ENCODE data around the gene PRPF40A.

DNA sequence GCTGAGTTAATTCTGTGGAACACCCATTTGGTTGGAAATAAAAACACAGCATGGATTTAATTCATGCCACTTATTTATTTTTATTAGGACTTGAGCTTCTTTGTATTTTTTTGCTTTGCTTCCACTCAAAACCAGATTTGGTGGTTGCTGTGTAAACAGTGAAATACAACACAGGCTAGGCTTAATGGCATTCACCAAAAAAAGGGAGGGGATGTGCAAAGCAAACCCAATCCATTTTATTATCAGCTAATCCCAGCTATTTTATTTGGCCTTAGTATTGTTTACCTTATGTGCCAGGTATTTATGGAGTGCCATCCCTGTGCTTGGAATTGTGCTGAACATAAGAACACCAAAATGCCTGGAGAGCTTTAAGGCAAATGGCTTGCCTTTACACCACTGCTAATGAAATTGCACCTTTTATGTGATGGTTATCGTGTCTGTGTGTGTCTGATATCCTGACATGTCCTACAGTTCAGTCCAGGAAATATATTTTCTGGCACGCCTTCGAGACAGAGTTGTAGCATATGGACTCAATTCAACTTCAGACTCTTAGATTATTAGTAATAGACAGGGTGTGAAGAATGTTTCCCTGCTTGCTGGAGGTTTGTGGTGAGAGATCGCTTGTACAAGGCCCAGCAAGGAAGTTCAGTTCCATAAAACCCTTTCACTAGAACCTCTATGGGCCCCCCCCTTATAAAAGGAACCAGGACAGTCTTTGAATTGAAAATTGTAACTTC, 99.6 kb downstream of the PRPF40A start:
- no peak for TF ChIP-seq ZNF586 (CRISPR knock-in tag; conservative IDR thresholded peaks at IDR 0.05)
- TF ChIP-seq CREM (IDR thresholded peaks at IDR 0.05; ENCODE audit: low read depth), result no peak
- no peak for TF ChIP-seq NFXL1 (CRISPR knock-in tag; IDR thresholded peaks at IDR 0.05)
- TF ChIP-seq TCF7 (IDR thresholded peaks at IDR 0.05; ENCODE audit: borderline replicate concordance), result no peak
- TF ChIP-seq, protein P1, sequence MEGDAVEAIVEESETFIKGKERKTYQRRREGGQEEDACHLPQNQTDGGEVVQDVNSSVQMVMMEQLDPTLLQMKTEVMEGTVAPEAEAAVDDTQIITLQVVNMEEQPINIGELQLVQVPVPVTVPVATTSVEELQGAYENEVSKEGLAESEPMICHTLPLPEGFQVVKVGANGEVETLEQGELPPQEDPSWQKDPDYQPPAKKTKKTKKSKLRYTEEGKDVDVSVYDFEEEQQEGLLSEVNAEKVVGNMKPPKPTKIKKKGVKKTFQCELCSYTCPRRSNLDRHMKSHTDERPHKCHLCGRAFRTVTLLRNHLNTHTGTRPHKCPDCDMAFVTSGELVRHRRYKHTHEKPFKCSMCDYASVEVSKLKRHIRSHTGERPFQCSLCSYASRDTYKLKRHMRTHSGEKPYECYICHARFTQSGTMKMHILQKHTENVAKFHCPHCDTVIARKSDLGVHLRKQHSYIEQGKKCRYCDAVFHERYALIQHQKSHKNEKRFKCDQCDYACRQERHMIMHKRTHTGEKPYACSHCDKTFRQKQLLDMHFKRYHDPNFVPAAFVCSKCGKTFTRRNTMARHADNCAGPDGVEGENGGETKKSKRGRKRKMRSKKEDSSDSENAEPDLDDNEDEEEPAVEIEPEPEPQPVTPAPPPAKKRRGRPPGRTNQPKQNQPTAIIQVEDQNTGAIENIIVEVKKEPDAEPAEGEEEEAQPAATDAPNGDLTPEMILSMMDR (IDR thresholded peaks at IDR 0.05 in 2 of 3, conservative IDR thresholded peaks at IDR 0.05 in 1 of 3; ENCODE audit: insufficient read depth in 2 of 3, low read depth in 1 of 3, low read length in 3 of 3), result no peak
- TF ChIP-seq SIN3A (IDR thresholded peaks at IDR 0.05; ENCODE audit: borderline replicate concordance in 2 of 2, control insufficient read depth in 1 of 2, low read depth in 2 of 2, low read length in 2 of 2), result no peak
- TF ChIP-seq CHD1 (IDR thresholded peaks at IDR 0.05; ENCODE audit: low read length), result no peak
- TF ChIP-seq ZNF324 (CRISPR knock-in tag; IDR thresholded peaks at IDR 0.05), result no peak
- TF ChIP-seq E2F6 (IDR thresholded peaks at IDR 0.05; ENCODE audit: borderline replicate concordance in 1 of 2, extremely low read depth in 1 of 2, insufficient read depth in 1 of 2, insufficient read length in 1 of 2, low read depth in 1 of 2, low read length in 1 of 2, poor library complexity in 1 of 2, severe bottlenecking in 1 of 2), result no peak
